Measurements from ENCODE around the gene SWT1.

The SWT1 gene

DNA sequence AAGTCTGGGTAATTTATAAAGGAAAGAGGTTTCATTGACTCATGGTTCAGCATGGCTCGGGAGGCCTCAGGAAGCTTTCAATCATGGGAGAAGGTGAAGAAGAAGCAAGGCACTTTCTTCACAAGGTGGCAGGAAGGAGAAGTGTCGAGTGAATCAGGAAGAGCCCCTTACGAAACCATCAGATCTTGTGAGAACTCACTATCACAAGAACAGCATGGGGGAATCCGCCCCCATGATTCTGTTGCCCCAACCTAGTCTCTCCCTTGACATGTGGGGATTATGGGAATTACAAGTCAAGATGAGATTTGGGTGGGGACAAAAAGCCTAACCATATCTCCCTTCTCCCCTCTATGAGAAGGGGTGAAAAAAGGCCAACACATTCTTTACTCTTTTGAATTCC is 171.3 kb downstream of the SWT1 start:
- FAIRE-seq: no peak

DNA sequence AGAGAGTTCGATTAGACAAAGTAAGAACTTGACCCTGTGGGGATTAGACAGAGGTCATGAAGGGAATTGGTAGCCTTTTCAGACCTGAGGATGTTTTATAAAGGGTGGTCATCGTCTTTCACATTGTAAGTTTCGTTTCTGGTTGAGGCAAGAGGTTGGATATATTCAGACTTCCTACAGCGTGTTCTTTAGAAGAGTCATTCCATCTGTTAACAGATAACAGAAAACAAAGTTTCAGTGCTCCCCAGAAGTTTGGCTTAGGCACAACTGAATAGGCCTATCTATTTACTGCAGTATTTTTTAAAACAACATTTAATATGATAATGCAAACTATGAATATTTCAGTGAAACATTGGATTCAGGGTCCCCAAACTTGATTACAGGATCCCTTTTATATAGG is 177.2 kb downstream of the SWT1 start:
- FAIRE-seq: no peak

DNA sequence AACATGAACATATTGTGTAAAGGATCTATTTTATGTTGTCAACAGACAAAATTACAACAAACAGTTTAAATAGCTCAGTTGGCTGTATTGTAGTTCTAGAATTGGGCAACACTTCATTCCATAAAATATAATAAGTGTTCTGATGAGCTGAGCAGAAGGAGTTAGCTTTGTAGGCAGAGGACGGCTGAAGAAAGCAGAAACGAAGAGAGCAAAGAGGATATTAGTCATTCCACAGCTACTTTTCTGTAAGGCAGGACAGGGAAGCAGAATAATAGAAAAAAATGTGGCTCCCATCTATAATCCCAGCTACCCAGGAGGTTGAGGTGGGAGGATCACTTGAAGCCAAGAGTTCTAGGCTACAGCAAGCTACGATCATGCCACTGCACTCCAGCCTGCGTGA is 180.3 kb downstream of the SWT1 start:
- FAIRE-seq: no peak

DNA sequence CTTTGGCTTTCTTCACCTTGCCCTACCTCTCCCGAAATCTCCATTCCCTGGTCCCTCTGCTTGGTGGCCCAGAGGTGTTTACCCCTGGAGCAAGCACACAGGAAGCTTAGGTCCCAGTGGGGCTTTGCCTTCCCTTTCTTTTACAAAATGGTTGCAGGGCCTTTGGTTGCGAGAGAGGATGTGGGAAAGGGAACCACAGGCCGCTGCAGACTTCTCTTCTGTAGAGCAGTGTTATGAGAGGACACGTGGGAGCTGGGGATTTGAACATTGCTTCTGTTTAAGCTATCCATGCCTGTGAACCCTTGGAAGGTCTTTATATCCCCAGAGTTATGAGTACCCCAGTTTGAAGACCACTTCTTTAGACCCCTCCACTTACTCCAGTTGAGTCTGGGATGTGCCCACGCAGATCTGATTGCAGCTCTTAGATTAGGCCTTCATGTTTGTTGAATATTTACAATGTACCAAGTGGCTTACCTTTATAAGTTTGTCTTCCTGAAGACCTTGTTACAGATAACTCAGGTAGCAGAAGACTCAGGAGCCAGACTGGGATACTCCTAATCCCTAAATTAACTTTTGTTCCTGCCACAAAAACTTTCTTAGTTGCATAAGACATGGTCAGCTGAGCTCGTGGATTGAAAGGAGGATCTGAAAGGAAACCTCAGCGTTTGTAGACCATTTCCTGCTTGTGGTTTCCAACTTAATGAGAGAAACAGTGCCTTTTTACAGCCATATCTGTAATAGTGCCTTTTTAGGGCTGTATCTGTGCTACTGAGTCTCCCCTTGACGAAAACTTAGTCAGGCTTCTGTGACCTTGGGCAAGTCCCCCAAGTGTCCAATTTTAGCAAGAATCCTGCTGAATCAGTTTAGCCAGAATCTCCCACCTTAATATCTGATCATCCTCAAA is 182.0 kb downstream of the SWT1 start:
- FAIRE-seq: no peak

DNA sequence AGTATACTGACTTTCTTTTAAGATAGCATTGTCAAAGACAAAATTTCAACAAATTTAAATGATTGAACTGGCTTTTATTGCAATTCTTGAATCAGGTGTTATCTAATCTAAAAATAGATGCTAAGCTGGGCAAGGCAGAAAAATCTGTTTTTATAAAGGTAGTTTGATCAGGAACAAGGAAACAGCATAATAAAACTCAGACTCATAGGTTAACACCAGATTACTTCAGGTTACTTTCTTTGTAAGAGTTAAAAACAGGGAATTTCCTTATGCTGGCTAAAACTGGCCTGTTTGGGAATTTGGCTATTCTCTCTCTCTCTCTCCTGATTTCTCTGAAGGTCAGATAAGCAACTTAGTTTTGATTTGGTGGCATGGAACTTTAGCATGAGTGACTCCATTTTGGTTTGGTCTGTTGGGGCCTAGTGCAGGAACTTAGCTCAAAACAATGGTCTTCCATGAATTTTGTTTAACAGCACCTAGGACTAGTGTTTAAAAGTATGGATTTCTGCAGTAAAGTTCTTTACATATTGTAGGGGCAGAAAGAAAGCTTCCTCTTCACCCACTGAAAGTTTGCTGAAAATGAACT is 184.3 kb downstream of the SWT1 start:
- FAIRE-seq: no peak

All from TTC549 (cell line).